K562 (cell line): ENCODE measurements around the gene FES. TPM values are rescaled to one million over a fixed set of nuclear protein-coding genes. Genes with fewer than 3 reads are reported as not detected.
A peak's percentile ranks its signal among the peaks of the same experiment; 100 is the strongest.

Experiments used
- ATAC-seq: fragments of 200-7000 bp; cut with Tn5 transposase; 3 replicates; pipeline ENCODE4 v1.9.1; 2020; ENCODE audit warnings: moderate library complexity
- BruUV-seq: library from RNA; stranded (reverse); fragments of 400-500 nt; replicated peaks from 2 replicates; lab custom pipeline; 2021; lab: Mats Ljungman, UMichigan
- CTCF ChIA-PET: fragments of 300-600 bp; formaldehyde crosslinking; extraction: SDS; loops from one replicate; lab custom pipeline; 2021; ENCODE audit warnings: low intra/inter-chr PET ratio; lab: Yijun Ruan, JAX
- POLR2A ChIA-PET: fragments of 300-600, 350-650 bp; sonication (Branson Sonifier 250); formaldehyde crosslinking; extraction: SDS; loops from one replicate; lab custom pipeline; 2021; ENCODE audit warnings: antibody characterized with exemption, inconsistent platforms; lab: Yijun Ruan, JAX
- DNase-seq, 4 experiments: peaks; one replicate each; pipeline versions ENCODE4 v3.0.0 to v3.0.0-alpha.2; 2011 to 2018; ENCODE audit warnings: low spot score in 3 of 4, mixed read lengths in 3 of 4; ENCODE audit errors: extremely low read depth in 1 of 4
- FAIRE-seq: peaks from 2 replicates; lab custom pipeline; 2011; peaks lifted over from hg19 to GRCh38; lab: Jason Lieb, UNC
- H2AFZ ChIP-seq: 2 replicates; pipeline ENCODE4 v1.6.0; 2011; ENCODE audit warnings: low read depth, low read length, control low read depth, inconsistent platforms
- H3K27ac ChIP-seq: fragments of 200-600 bp; 3 replicates; pipeline ENCODE4 v1.8.0; 2011; ENCODE audit warnings: low read depth, mild to moderate bottlenecking, control low read depth, inconsistent platforms, low read length, moderate library complexity, mixed read lengths; ENCODE audit errors: extremely low read depth
- H3K27me3 ChIP-seq, 2 experiments: fragments of 300-600 bp in 1 of 2; 2 replicates in 1 of 2; 3 replicates in 1 of 2; pipeline versions ENCODE4 v1.6.0 to v1.8.0; 2011; ENCODE audit warnings: inconsistent platforms in 2 of 2, low read length in 2 of 2, mild to moderate bottlenecking in 1 of 2, mixed read lengths in 1 of 2, moderate library complexity in 1 of 2; ENCODE audit not compliant: control insufficient read depth in 2 of 2, insufficient read depth in 2 of 2
- H3K36me3 ChIP-seq: fragments of 300-600 bp; 3 replicates; pipeline ENCODE4 v1.8.0; 2011; ENCODE audit warnings: mild to moderate bottlenecking, low read length, inconsistent platforms; ENCODE audit not compliant: control insufficient read depth, insufficient read depth
- H3K4me1 ChIP-seq, 2 experiments: fragments of 200-600 bp in 1 of 2; replicated peaks in 1 of 2; 2 replicates in 1 of 2; 3 replicates in 1 of 2; pipeline versions ENCODE4 v1.5.1 to v1.8.0; 2011; ENCODE audit warnings: inconsistent platforms in 2 of 2, low read length in 2 of 2, mild to moderate bottlenecking in 1 of 2, mixed read lengths in 1 of 2, moderate library complexity in 1 of 2; ENCODE audit not compliant: control insufficient read depth in 2 of 2, insufficient read depth in 2 of 2
- H3K4me2 ChIP-seq: 2 replicates; pipeline ENCODE4 v1.6.1; 2011; ENCODE audit warnings: low read length, control low read depth, inconsistent platforms, mixed read lengths; ENCODE audit not compliant: insufficient read depth
- H3K4me3 ChIP-seq: fragments of 200-600 bp; sonication (generic), shearing (Covaris generic); 2 replicates; pipeline ENCODE4 v1.5.1; 2016; ENCODE audit warnings: control low read depth, inconsistent platforms
- H3K79me2 ChIP-seq: fragments of 200-600 bp; 3 replicates; pipeline ENCODE4 v1.8.0; 2011; ENCODE audit warnings: low read length, inconsistent platforms; ENCODE audit not compliant: control insufficient read depth, insufficient read depth
- H3K9ac ChIP-seq, 2 experiments: 2 replicates each; pipeline versions ENCODE4 v1.6.0 to v1.6.1; 2011; ENCODE audit warnings: low read depth in 2 of 2, low read length in 2 of 2, control low read depth in 1 of 2, inconsistent platforms in 1 of 2, mild to moderate bottlenecking in 1 of 2, mixed read lengths in 1 of 2; ENCODE audit not compliant: insufficient read depth in 1 of 2
- H3K9me1 ChIP-seq: one replicate; pipeline ENCODE4 v1.6.0; 2011; ENCODE audit warnings: inconsistent platforms, mild to moderate bottlenecking, low read length, moderate library complexity; ENCODE audit not compliant: control insufficient read depth, insufficient read depth
- H3K9me3 ChIP-seq: replicated peaks from 2 replicates; pipeline ENCODE4 v1.5.1; 2011; ENCODE audit warnings: low read depth, low read length, inconsistent platforms; ENCODE audit not compliant: control insufficient read depth, insufficient read depth
- H4K20me1 ChIP-seq: replicated peaks from 2 replicates; pipeline ENCODE4 v1.6.1; 2011; ENCODE audit warnings: low read length, inconsistent platforms, mixed read lengths; ENCODE audit not compliant: control insufficient read depth, insufficient read depth
- FOXJ3 ChIP-seq: sonication (generic); formaldehyde crosslinking; IDR thresholded peaks from 2 replicates; pipeline ENCODE4 v1.4.0; 2020; ENCODE audit warnings: mild to moderate bottlenecking, missing genetic modification reagents
- IRF1 ChIP-seq: sonication (generic); formaldehyde crosslinking; IDR thresholded peaks from 2 replicates; pipeline ENCODE4 v1.8.0; 2022; ENCODE audit warnings: missing genetic modification reagents, mild to moderate bottlenecking, borderline replicate concordance
- MEF2A ChIP-seq: IDR thresholded peaks from 2 replicates; pipeline ENCODE4 v1.6.1; 2011; ENCODE audit warnings: low read depth, mild to moderate bottlenecking, low read length, moderate library complexity; ENCODE audit not compliant: control insufficient read depth
- MTF1 ChIP-seq: fragments of 250-450 bp; sonication (Bioruptor Pico); IDR thresholded peaks from 2 replicates; pipeline ENCODE4 v1.9.0; 2021; ENCODE audit warnings: moderate library complexity, mild to moderate bottlenecking, inconsistent platforms, borderline replicate concordance
- MYC ChIP-seq, 2 experiments: fragments of 250-450 bp in 1 of 2; sonication (Bioruptor Pico) in 1 of 2; IDR thresholded peaks; 2 replicates each; pipeline versions ENCODE4 v1.5.1 to v1.6.1; 2012 to 2021; ENCODE audit warnings: low read depth in 2 of 2, borderline replicate concordance in 1 of 2, improper control_type of control experiment in 1 of 2, low read length in 1 of 2, mild to moderate bottlenecking in 1 of 2, moderate library complexity in 1 of 2
- NR0B1 ChIP-seq: fragments of 450-650 bp; IDR thresholded peaks from one replicate; pipeline ENCODE4 v1.6.1; 2018; ENCODE audit warnings: mild to moderate bottlenecking, moderate library complexity; ENCODE audit not compliant: partially characterized antibody
- PTRF ChIP-seq: fragments of 450-650 bp; IDR thresholded peaks from 2 replicates; pipeline ENCODE4 v1.6.1; 2016; ENCODE audit warnings: mild to moderate bottlenecking, missing genetic modification characterization, missing compliant biosample characterization
- RAD51 ChIP-seq: fragments of 450-650 bp; IDR thresholded peaks from 2 replicates; pipeline ENCODE4 v1.7.1; 2016; ENCODE audit warnings: low read depth, mild to moderate bottlenecking, borderline replicate concordance
- ZNF408 ChIP-seq: fragments of 250-450 bp; sonication (Bioruptor Pico); IDR thresholded peaks from 2 replicates; pipeline ENCODE4 v1.4.0; 2020; ENCODE audit warnings: low read depth, mild to moderate bottlenecking, moderate library complexity
- ZNF444 ChIP-seq: fragments of 250-450 bp; sonication (Bioruptor Pico); IDR thresholded peaks from 2 replicates; pipeline ENCODE4 v1.4.0; 2020; ENCODE audit warnings: mild to moderate bottlenecking, moderate library complexity
- ZNF696 ChIP-seq: fragments of 250-450 bp; sonication (Bioruptor Pico); conservative IDR thresholded peaks from 2 replicates; pipeline ENCODE4 v1.4.0; 2020; ENCODE audit warnings: mild to moderate bottlenecking, moderate library complexity
- WGBS: fragments of 100-300 bp; shearing (Covaris generic); methylation state at CpG from one replicate; pipeline ENCODE4 v1.1.6; 2016; ENCODE audit warnings: low coverage, mixed read lengths; ENCODE audit not compliant: insufficient coverage; ENCODE audit errors: missing lambda C conversion rate; 5-methylcytosine and 5-hydroxymethylcytosine counted together
- in situ Hi-C: fragments of 300-500 bp; cut with MboI; formaldehyde crosslinking; loops from 4 replicates; pipeline ENCODE4 v1.15.0; 2018; ENCODE audit warnings: inconsistent platforms, mixed read lengths
- intact Hi-C: fragments of 100-400 bp; cut with micrococcal nuclease; formaldehyde crosslinking; loops from 2 replicates; pipeline ENCODE4 v1.14.2; 2022
- polyA plus RNA-seq, 8 experiments: library from polyadenylated mRNA; depleted of rRNA in 4 of 8; stranded (reverse) in 5 of 8; unstranded in 3 of 8; fragments of >200 nt; fragmentation: Nextera tagmentation in 2 of 8; fragmentation: Illumina TruSeq in 1 of 8; extraction: Ambion mirVana in 2 of 8; extraction: Trizol in 1 of 8; gene quantifications; 2 replicates each; pipeline versions ENCODE4 v1.2.1 to v1.2.3, GENCODE V29; 2011 to 2014; ENCODE audit warnings: inconsistent platforms in 1 of 8, missing spikeins in 1 of 8
- total RNA-seq, 7 experiments: library from RNA; depleted of rRNA in 6 of 7; stranded (reverse); fragments of >200 nt in 6 of 7; fragmentation: Illumina TruSeq in 2 of 7; extraction: Trizol in 2 of 7; gene quantifications; 2 replicates each; pipeline versions ENCODE4 v1.2.1 to v1.2.3, GENCODE V29; 2011 to 2021; ENCODE audit warnings: low replicate concordance in 1 of 7
- TF ChIP-seq, protein P1 (sequence below): fragments of 250-450 bp; sonication (Bioruptor Pico); IDR thresholded peaks from 2 replicates; pipeline ENCODE4 v1.8.0; 2021; ENCODE audit warnings: moderate library complexity, mild to moderate bottlenecking, inconsistent platforms

FES gene
- total and polyA plus RNA-seq, 9 of the 15 experiments (the other 6 are each of a cell fraction or from before 2014, with no cell fraction given): 0.38 to 2.6 (median 0.82) TPM

- no peak overlapping the region for H3K27ac ChIP-seq
- TF ChIP-seq PTRF (tag) (no peak), MTF1 (CRISPR knock-in tag) (no peak), ZNF444 (CRISPR knock-in tag) (no peak), RAD51 (no peak), NR0B1 (no peak), MEF2A (no peak), ZNF408 (CRISPR knock-in tag) (no peak), IRF1 (CRISPR knock-in tag) (no peak), ZNF696 (CRISPR knock-in tag) (no peak), MYC (IDR thresholded peaks at IDR 0.05; ENCODE audit: low read depth, low read length) (no peak), MYC (CRISPR knock-in tag; IDR thresholded peaks at IDR 0.05; ENCODE audit: borderline replicate concordance, low read depth) (no peak), FOXJ3 (CRISPR knock-in tag) (no peak)
- TF ChIP-seq, protein P1, sequence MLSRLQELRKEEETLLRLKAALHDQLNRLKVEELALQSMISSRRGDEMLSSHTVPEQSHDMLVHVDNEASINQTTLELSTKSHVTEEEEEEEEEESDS: no peak
- TF ChIP-seq, all 486 proteins: peak for 0
- ATAC-seq: no peak
- H3K79me2 ChIP-seq: peaks cover 22% of the 10 kb centered on the region
- H3K9me1 ChIP-seq: no peaks in the 10 kb centered on the region
- intact Hi-C loops: loop anchor here (10.0 kb wide), 2 partner anchors 285 to 645 kb away; no protein-coding TSS in a partner anchor
- ChIA-PET POLR2A (interaction anchor here (0.7 to 1.5 kb wide), 3 partner anchors 9 to 15 kb away, joined by 3 to 8 read pairs (median 3); partner anchors contain the start of gene RCCD1), CTCF (no interaction called here)
- H3K4me1 ChIP-seq: peaks cover 11 to 17% of the 10 kb centered on the region in 2 experiments
- peak overlapping the region in 1 of 2 experiments; percentile 65; a peak in 2 of 4 replicates for H3K9ac ChIP-seq
- H4K20me1 ChIP-seq: no peaks in the 10 kb centered on the region
- no peak overlapping the region for H2AFZ ChIP-seq
- no peaks in the 10 kb centered on the region for H3K9me3 ChIP-seq
- BruUV-seq: no TSS peak
- no peak overlapping the region for H3K4me2 ChIP-seq
- in situ Hi-C loops: no loop called here
- no peak for FAIRE-seq
- no peak overlapping the region for H3K4me3 ChIP-seq
- H3K36me3 ChIP-seq: peaks cover 76% of the 10 kb centered on the region
- H3K27me3 ChIP-seq: no peaks in the 10 kb centered on the region
- 98% methylated on average over 7 of the region's 7 CpGs for WGBS
- DNase-seq: no peak
Measured at GRCh38 chr15:90939756-90940155, 55.5 kb downstream of the FES start.
